ENCODE results near the gene LRRC25.

Gene LRRC25

DNA sequence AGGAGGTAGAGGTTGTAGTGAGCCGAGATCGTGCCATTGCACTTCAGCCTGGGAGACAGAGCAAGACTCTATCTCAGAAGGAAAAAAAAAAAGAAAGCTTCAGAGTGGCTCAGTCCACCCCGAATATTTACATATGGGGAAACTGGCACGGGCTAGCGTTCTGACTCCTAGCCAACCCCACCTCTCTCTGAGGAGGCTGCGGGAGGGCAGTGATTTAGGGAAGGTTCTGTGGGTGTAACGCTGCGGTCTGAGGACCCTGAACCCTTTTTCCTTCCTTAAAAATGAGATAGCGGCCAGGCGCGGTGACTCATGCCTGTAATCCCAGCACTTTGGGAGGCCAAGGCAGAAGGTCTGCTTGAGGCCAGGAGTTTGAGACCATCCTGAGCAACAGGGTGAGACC lies 5.0 kb downstream of the LRRC25 start:
- TF ChIP-seq FOXP2 (optimal IDR thresholded peaks at IDR 0.05; ENCODE audit: borderline replicate concordance, extremely low read depth, extremely low read length, insufficient read depth) (no peak), SIN3A (IDR thresholded peaks at IDR 0.05; ENCODE audit: borderline replicate concordance, insufficient read depth, low read length) (no peak), TAF1 (IDR thresholded peaks at IDR 0.05; ENCODE audit: borderline replicate concordance, insufficient read depth, low read length) (no peak), POLR2AphosphoS5 (IDR thresholded peaks at IDR 0.05; ENCODE audit: low read depth, low read length) (no peak)
- TF ChIP-seq, protein P1, sequence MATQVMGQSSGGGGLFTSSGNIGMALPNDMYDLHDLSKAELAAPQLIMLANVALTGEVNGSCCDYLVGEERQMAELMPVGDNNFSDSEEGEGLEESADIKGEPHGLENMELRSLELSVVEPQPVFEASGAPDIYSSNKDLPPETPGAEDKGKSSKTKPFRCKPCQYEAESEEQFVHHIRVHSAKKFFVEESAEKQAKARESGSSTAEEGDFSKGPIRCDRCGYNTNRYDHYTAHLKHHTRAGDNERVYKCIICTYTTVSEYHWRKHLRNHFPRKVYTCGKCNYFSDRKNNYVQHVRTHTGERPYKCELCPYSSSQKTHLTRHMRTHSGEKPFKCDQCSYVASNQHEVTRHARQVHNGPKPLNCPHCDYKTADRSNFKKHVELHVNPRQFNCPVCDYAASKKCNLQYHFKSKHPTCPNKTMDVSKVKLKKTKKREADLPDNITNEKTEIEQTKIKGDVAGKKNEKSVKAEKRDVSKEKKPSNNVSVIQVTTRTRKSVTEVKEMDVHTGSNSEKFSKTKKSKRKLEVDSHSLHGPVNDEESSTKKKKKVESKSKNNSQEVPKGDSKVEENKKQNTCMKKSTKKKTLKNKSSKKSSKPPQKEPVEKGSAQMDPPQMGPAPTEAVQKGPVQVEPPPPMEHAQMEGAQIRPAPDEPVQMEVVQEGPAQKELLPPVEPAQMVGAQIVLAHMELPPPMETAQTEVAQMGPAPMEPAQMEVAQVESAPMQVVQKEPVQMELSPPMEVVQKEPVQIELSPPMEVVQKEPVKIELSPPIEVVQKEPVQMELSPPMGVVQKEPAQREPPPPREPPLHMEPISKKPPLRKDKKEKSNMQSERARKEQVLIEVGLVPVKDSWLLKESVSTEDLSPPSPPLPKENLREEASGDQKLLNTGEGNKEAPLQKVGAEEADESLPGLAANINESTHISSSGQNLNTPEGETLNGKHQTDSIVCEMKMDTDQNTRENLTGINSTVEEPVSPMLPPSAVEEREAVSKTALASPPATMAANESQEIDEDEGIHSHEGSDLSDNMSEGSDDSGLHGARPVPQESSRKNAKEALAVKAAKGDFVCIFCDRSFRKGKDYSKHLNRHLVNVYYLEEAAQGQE (IDR thresholded peaks at IDR 0.05; ENCODE audit: insufficient read depth in 1 of 2, low read depth in 2 of 2, low read length in 2 of 2) = no peak

DNA sequence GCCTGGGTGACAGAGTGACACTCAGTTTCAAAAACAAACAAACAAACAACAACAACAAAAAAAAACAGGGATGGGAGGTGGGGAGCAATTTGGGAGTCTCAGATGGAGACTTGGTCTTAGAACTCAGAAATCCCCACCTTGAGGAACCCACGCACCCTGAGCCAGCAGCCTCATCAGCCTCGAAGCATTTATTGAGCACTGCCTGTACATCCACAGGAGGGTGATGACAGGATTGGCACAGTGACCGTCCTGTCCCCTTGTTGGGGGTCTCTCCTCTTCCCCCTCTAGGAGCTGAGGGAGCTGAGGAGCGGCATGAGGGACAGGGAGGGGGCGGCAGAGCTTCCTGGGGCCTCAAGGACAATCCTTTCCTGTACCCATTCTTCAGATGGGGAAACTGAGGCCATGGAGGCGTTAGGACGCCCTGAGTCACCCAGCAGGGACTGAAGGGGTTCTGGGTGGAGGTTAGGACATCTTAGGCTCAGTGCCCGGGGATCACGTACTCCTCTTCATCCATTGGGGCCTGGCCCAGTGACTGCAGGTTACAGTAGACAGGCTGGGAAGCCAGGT lies 5.8 kb downstream of the LRRC25 start:
- TF ChIP-seq SIN3A (IDR thresholded peaks at IDR 0.05; ENCODE audit: borderline replicate concordance, insufficient read depth, low read length) = no peak
- TF ChIP-seq, protein P1 (IDR thresholded peaks at IDR 0.05; ENCODE audit: insufficient read depth in 1 of 2, low read depth in 2 of 2, low read length in 2 of 2) = no peak
- TF ChIP-seq POLR2AphosphoS5 (IDR thresholded peaks at IDR 0.05; ENCODE audit: low read depth, low read length) = no peak
- TF ChIP-seq TAF1 (IDR thresholded peaks at IDR 0.05; ENCODE audit: borderline replicate concordance, insufficient read depth, low read length) = no peak
- no peak for TF ChIP-seq FOXP2 (optimal IDR thresholded peaks at IDR 0.05; ENCODE audit: borderline replicate concordance, extremely low read depth, extremely low read length, insufficient read depth)

DNA sequence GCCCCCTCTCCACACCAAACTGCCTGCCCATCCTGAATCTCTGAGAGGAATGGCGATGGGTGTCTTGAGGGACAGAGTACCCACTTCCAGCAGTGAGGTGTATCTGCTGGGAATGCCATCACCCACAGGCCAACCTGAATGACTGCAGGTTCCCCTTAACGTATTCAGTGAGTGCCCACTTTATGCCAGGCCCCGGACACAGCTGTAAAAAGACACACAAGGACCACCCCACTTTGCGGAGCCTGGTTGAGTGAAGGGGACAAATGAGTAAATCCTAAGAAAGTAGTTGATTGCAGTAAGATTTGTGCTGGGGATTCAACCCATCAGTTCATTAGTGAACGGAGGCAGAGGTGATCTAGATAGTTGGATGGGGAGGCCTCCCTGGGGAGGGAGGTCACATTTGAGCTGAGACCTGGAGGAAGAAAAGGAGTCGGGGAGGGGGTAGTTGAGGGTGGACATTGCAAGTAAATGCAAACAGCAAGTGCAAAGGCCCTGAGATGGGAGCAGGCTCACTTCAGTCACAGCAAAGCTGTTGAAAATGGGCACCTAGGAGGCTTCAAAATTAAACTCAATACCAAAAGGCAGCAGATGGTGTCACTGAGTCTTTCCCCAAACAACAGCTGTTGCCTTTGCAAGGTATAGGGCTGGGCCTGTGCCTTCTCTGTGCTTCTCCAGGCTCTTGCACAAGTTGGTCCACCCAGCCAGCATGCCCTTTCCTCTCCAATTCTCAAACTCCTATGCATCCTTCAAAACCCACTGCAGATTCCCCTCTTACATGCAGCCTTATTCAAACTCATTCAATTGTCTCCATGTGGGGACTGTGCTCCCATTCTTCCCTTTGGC lies 7.1 kb downstream of the LRRC25 start:
- TF ChIP-seq TAF1 (IDR thresholded peaks at IDR 0.05; ENCODE audit: borderline replicate concordance, insufficient read depth, low read length) = no peak
- TF ChIP-seq POLR2AphosphoS5 (IDR thresholded peaks at IDR 0.05; ENCODE audit: low read depth, low read length) = no peak

DNA sequence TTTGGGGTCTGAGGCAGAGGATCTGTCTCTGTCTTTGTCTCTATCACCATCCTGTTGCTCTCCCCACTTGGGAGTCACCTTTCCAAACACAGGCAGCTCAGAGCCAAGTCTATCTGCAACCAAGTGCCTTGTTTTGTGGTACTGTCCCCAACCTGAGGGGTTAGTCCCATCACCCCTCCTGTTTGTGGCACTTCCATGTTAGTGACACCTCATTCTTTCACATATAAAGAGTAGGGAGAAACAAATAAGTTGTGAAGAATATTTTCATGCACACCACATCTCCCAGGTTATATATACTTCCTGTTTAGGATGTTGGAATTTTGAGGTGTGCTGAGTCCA lies 7.7 kb downstream of the LRRC25 start:
- no peak for TF ChIP-seq SIN3A (IDR thresholded peaks at IDR 0.05; ENCODE audit: borderline replicate concordance, insufficient read depth, low read length)
- no peak for TF ChIP-seq POLR2AphosphoS5 (IDR thresholded peaks at IDR 0.05; ENCODE audit: low read depth, low read length)
- TF ChIP-seq FOXP2 (optimal IDR thresholded peaks at IDR 0.05; ENCODE audit: borderline replicate concordance, extremely low read depth, extremely low read length, insufficient read depth) = no peak

DNA sequence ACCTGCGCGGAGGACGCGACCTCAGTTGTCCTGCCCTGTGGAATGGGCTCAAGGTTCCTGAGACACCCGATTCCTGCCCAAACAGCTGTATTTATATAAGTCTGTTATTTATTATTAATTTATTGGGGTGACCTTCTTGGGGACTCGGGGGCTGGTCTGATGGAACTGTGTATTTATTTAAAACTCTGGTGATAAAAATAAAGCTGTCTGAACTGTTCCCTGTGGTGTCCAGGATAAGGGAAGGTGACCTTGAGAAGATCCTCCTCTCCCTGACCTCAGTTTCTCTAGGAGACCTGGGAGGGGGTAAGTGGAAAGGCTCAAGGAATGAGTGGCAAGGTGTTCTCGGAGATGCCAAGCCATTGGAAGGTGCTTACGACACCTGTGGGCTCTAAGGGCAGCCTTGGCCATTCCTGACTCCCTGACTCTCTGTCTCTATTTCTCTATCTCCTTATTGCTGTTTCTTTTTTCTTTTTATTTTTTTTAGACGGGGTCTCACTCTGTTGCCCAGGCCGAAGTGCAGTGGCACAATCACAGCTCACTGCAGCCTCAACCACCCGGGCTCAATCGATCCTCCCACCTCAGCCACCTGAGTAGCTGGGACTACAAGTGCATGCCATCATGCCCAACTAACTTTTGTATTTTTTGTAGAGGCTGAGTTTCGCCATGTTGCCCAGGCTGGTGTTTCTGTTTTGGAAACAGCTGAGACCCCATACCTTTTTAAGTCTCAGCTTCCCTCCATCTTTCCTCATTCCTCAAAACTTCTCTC lies 8.3 kb downstream of the LRRC25 start:
- TF ChIP-seq, protein P1 (IDR thresholded peaks at IDR 0.05; ENCODE audit: insufficient read depth in 1 of 2, low read depth in 2 of 2, low read length in 2 of 2) = no peak
- TF ChIP-seq TAF1 (IDR thresholded peaks at IDR 0.05; ENCODE audit: borderline replicate concordance, insufficient read depth, low read length) (no peak), FOXP2 (optimal IDR thresholded peaks at IDR 0.05; ENCODE audit: borderline replicate concordance, extremely low read depth, extremely low read length, insufficient read depth) (no peak), SIN3A (IDR thresholded peaks at IDR 0.05; ENCODE audit: borderline replicate concordance, insufficient read depth, low read length) (no peak), POLR2AphosphoS5 (IDR thresholded peaks at IDR 0.05; ENCODE audit: low read depth, low read length) (no peak)

Measured in PFSK-1 (cell line).